Cardiac atrium fibroblast (primary cell): Measurements from ENCODE around the gene CEP192. TPM values are rescaled to one million over a fixed set of nuclear protein-coding genes. Genes with fewer than 3 reads are reported as not detected.

Source experiments
- total RNA-seq: library from RNA; depleted of rRNA; stranded (reverse); fragments of >200 nt; gene quantifications from 2 replicates; pipeline ENCODE4 v1.2.3, GENCODE V29; 2015

CEP192 gene, protein sequence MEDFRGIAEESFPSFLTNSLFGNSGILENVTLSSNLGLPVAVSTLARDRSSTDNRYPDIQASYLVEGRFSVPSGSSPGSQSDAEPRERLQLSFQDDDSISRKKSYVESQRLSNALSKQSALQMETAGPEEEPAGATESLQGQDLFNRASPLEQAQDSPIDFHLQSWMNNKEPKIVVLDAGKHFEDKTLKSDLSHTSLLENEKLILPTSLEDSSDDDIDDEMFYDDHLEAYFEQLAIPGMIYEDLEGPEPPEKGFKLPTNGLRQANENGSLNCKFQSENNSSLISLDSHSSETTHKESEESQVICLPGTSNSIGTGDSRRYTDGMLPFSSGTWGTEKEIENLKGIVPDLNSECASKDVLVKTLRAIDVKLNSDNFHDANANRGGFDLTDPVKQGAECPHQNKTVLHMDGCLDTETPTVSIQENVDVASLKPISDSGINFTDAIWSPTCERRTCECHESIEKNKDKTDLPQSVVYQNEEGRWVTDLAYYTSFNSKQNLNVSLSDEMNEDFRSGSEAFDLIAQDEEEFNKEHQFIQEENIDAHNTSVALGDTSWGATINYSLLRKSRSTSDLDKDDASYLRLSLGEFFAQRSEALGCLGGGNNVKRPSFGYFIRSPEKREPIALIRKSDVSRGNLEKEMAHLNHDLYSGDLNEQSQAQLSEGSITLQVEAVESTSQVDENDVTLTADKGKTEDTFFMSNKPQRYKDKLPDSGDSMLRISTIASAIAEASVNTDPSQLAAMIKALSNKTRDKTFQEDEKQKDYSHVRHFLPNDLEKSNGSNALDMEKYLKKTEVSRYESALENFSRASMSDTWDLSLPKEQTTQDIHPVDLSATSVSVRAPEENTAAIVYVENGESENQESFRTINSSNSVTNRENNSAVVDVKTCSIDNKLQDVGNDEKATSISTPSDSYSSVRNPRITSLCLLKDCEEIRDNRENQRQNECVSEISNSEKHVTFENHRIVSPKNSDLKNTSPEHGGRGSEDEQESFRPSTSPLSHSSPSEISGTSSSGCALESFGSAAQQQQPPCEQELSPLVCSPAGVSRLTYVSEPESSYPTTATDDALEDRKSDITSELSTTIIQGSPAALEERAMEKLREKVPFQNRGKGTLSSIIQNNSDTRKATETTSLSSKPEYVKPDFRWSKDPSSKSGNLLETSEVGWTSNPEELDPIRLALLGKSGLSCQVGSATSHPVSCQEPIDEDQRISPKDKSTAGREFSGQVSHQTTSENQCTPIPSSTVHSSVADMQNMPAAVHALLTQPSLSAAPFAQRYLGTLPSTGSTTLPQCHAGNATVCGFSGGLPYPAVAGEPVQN (N-terminal part only)
- 8.3 and 28.9 TPM in 2 replicates for total RNA-seq

DNA sequence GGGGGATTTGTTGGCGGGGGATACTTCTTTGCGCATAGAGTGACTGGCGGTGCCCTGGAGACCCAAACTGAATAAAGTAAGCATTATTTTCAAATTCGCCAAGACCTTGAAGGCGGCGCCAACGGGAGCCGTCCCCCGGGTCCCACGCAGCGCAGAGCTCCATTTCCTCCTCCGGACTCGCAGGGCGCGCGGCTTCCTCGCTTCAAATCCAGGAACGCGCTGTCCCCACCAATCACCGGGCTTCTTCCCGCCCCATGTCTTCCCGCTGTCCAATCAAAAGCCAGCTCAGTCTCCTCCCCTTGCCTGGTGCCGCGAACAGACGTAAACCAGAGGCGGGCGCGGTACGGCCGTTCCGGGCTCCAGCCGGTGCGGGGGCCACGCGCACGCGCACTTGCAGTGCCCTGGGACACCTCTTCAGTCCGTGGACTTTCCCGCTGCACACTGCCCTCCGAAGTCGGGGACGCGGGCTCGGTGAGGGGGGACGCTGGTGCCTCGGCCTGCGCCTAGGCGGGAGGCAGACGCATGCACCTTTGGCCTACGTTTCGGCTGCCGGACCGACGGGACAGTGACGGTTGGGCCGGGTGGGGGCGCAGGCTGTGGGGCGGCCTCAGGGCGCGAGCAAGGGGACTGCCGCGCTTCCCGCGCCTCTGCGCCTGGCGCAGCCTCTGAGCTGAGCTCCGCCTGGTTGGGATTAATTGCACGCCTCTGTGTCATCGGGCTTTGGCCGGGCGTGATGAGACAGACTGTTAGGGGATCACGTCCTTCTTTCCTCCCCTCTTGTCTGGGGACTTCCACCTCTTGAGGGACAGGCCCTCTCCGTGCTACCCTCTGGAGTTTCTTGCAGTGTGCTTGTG lies at the start of gene CEP192:
Gene CEP192, plus strand, starts transcription at position 396 of the 854 bp plus-strand sequence. CDS start 8,063 bp downstream, outside the sequence.

GRCh38 chr18:12947285-12948049 lies 43.7 kb upstream of the CEP192 start, which contains the start of gene SEH1L:
TSS of gene SEH1L (plus strand) at chr18:12948011. CDS start at chr18:12948122, 111 bp downstream.

Other genes with a start within 250 kb of the CEP192 start
- gene PTPN2, start 107.1 kb upstream of the CEP192 start, total RNA-seq: 22.2 and 30.3 TPM in 2 replicates
- 38.5 and 47.3 TPM in 2 replicates for gene SEH1L, start 43.4 kb upstream of the CEP192 start, total RNA-seq
- not detected in 2 replicates for gene LDLRAD4, start 227.4 kb downstream of the CEP192 start, total RNA-seq